RKO (cell line): Measurements from ENCODE around the gene TUT7.
A peak's percentile ranks its signal among the peaks of the same experiment; 100 is the strongest.
"Not testable (repeated sequence)": the region's sequence is repeated elsewhere in the genome, so short reads cannot be mapped to it uniquely, and the experiment has no call there.

ENCODE experiments used
- DNase-seq: peaks from one replicate; pipeline ENCODE4 v3.0.0-alpha.2; 2016; ENCODE audit warnings: low spot score

TUT7 gene

GRCh38 chr9:86303316-86303975 is 50.8 kb downstream of the TUT7 start:
- DNase-seq: no peak

- DNase-seq: no peak
These were observed 52.5 kb downstream of the TUT7 start for GRCh38 chr9:86301686-86302085.

- no peak for DNase-seq
These were observed 53.5 kb downstream of the TUT7 start for GRCh38 chr9:86300701-86301100.

- no peak for DNase-seq
These were observed 55.3 kb downstream of the TUT7 start for GRCh38 chr9:86298873-86299272.

GRCh38 chr9:86290341-86290740 is 63.9 kb downstream of the TUT7 start:
- DNase-seq: not testable (repeated sequence)

GRCh38 chr9:86288499-86289198 is 65.6 kb downstream of the TUT7 start:
- no peak for DNase-seq

- peak; percentile 42 for DNase-seq
These were observed 67.2 kb downstream of the TUT7 start for GRCh38 chr9:86287013-86287412.

GRCh38 chr9:86286278-86286677 is 67.9 kb downstream of the TUT7 start:
- DNase-seq: no peak

- no peak for DNase-seq
These were observed 68.9 kb downstream of the TUT7 start for GRCh38 chr9:86285261-86285660.

GRCh38 chr9:86282979-86283535 is 71.2 kb downstream of the TUT7 start:
- DNase-seq: peak; percentile 90

- DNase-seq: peak; percentile 96
These were observed 71.9 kb downstream of the TUT7 start, which contains the start of gene ISCA1 for GRCh38 chr9:86282077-86282978. ISCA1 (minus strand) TSS chr9:86282538; CDS start chr9:86282458, 80 bp downstream.

- peak; percentile 63 for DNase-seq
These were observed 72.6 kb downstream of the TUT7 start for GRCh38 chr9:86281593-86282076.

- DNase-seq: no peak
These were observed 73.6 kb downstream of the TUT7 start for GRCh38 chr9:86280580-86280979.

GRCh38 chr9:86279839-86280238 is 74.4 kb downstream of the TUT7 start:
- peak; percentile 18 for DNase-seq

GRCh38 chr9:86277072-86277471 is 77.1 kb downstream of the TUT7 start:
- DNase-seq: no peak

- peak; percentile 41 for DNase-seq
These were observed 78.2 kb downstream of the TUT7 start for GRCh38 chr9:86275962-86276361.

- DNase-seq: no peak
These were observed 79.2 kb downstream of the TUT7 start for GRCh38 chr9:86274821-86275643.

GRCh38 chr9:86272221-86272620 is 82.0 kb downstream of the TUT7 start:
- no peak for DNase-seq

GRCh38 chr9:86263876-86264275 is 90.3 kb downstream of the TUT7 start:
- DNase-seq: no peak

- DNase-seq: no peak
These were observed 91.7 kb downstream of the TUT7 start for GRCh38 chr9:86262492-86262891.

- DNase-seq: no peak
These were observed 94.7 kb downstream of the TUT7 start, which contains the start of gene C9orf153 for GRCh38 chr9:86259557-86259956. C9orf153 (minus strand) TSS chr9:86259657; CDS start chr9:86229603, 30,054 bp downstream.
